A673 (cell line): ENCODE measurements around the gene AMIGO3.

Source experiments
- CTCF ChIP-seq: fragments of 300-800, 200-600 bp; sonication (generic); conservative IDR thresholded peaks from 2 replicates; pipeline ENCODE4 v1.5.1; 2017; ENCODE audit warnings: low read depth, mild to moderate bottlenecking, antibody characterized with exemption, low read length, moderate library complexity, mixed read lengths
- EZH2 ChIP-seq: fragments of 200-600 bp; sonication (generic); IDR thresholded peaks from 2 replicates; pipeline ENCODE4 v1.6.1; 2017; ENCODE audit warnings: borderline replicate concordance, low read depth, mild to moderate bottlenecking, mixed read lengths, antibody characterized with exemption, low read length; ENCODE audit not compliant: poor library complexity, severe bottlenecking

GRCh38 chr3:49712166-49712565 lies 7.3 kb downstream of the AMIGO3 start:
- TF ChIP-seq CTCF (no peak), EZH2 (no peak)
